Measurements from ENCODE around the gene BLVRA.
"Not testable (repeated sequence)": the region's sequence is repeated elsewhere in the genome, so short reads cannot be mapped to it uniquely, and the experiment has no call there.

The BLVRA gene, protein sequence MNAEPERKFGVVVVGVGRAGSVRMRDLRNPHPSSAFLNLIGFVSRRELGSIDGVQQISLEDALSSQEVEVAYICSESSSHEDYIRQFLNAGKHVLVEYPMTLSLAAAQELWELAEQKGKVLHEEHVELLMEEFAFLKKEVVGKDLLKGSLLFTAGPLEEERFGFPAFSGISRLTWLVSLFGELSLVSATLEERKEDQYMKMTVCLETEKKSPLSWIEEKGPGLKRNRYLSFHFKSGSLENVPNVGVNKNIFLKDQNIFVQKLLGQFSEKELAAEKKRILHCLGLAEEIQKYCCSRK

GRCh38 chr7:43758029-43758821, at the start of gene BLVRA:
TSS of gene BLVRA (plus strand) at chr7:43758680. CDS start at chr7:43771159, 12,479 bp downstream.
- DNase-seq, result peak; percentile 76
- in situ Hi-C loops (cut with HindIII; ENCODE audit: low pct_ligation_motif_present, low pct_unique_long_range_greater_than_20kb, low sequenced_read_pairs), result no loop called here

DNA sequence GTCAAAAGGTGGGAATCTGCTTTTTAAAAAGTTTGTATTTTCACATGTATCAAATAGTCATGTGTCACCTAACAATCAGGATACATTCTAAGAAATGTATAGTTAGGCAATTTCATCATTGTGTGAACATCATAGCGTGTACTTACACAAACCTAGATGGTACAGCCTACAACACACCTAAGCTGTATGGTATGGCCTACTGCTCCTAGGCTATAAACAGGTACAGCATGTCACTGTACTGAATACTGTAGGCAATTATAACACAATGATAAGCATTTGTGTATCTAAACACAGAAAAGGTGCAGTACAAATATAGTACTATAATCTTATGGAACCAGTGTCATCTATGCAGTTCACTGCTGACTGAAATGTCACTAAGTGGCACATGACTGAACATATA, 47.0 kb upstream of the BLVRA start:
- in situ Hi-C loops (cut with HindIII; ENCODE audit: low pct_ligation_motif_present, low pct_unique_long_range_greater_than_20kb, low sequenced_read_pairs), result loop anchor here (25.0 kb wide), 1 partner anchor 124 kb away; the partner anchor contains the start of gene STK17A
- DNase-seq, result no peak

GRCh38 chr7:43715966-43716365, 42.5 kb upstream of the BLVRA start:
- in situ Hi-C loops (cut with HindIII; ENCODE audit: low pct_ligation_motif_present, low pct_unique_long_range_greater_than_20kb, low sequenced_read_pairs), result loop anchor here (25.0 kb wide), 1 partner anchor 129 kb away; the partner anchor contains the start of gene STK17A
- not testable (repeated sequence) for DNase-seq

- in situ Hi-C loops (cut with HindIII; ENCODE audit: low pct_ligation_motif_present, low pct_unique_long_range_greater_than_20kb, low sequenced_read_pairs), result loop anchor here (25.0 kb wide), 1 partner anchor 129 kb away; the partner anchor contains the start of gene STK17A
- DNase-seq, result no peak
These were observed 41.9 kb upstream of the BLVRA start for GRCh38 chr7:43716598-43716997.

GRCh38 chr7:43721193-43721806, 37.2 kb upstream of the BLVRA start:
- DNase-seq, result peak; percentile 64
- in situ Hi-C loops (cut with HindIII; ENCODE audit: low pct_ligation_motif_present, low pct_unique_long_range_greater_than_20kb, low sequenced_read_pairs), result loop anchor here (25.0 kb wide), 1 partner anchor 134 kb away; the partner anchor contains the start of gene STK17A

GRCh38 chr7:43723007-43723341, 35.5 kb upstream of the BLVRA start:
- in situ Hi-C loops (cut with HindIII; ENCODE audit: low pct_ligation_motif_present, low pct_unique_long_range_greater_than_20kb, low sequenced_read_pairs), result loop anchor here (25.0 kb wide), 1 partner anchor 136 kb away; the partner anchor contains the start of gene STK17A
- no peak for DNase-seq

GRCh38 chr7:43725251-43725650, 33.2 kb upstream of the BLVRA start:
- DNase-seq, result no peak
- in situ Hi-C loops (cut with HindIII; ENCODE audit: low pct_ligation_motif_present, low pct_unique_long_range_greater_than_20kb, low sequenced_read_pairs), result no loop called here

DNA sequence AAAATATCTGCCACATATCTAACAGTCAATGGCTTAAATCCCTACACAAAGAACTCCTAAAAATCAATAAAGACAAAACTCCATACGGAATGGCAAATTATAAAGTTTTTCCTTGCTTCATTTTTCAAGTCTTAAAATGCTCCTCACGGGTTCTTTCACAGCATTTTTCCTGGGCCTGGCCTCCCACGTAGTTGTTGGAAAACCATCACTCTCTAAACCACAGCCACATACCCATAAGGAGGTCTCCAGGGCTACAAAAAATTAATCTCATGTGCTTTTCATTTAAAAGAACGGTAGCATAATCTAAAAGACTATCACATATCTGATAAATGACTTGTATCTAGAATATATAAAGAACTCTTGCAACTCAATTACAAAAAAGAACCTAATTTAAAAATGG, 32.0 kb upstream of the BLVRA start:
- in situ Hi-C loops (cut with HindIII; ENCODE audit: low pct_ligation_motif_present, low pct_unique_long_range_greater_than_20kb, low sequenced_read_pairs), result no loop called here
- DNase-seq, result no peak

DNA sequence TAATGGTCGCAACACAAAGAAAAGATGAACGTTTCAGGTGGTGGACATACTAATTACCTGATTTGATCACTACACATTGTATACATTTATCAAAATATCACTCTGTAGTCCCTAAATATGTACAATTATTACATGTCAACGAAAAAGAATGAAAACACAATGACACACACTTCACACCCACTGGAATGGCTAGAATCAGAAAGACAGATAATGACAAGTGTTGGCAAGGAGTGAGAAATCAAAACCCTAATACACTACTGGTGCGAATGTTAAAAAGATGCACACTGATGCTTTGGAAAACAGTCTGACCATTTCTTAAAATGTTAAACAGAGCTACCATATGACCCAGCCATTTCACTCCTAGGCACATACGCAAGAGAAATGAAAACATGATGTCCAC, 31.5 kb upstream of the BLVRA start:
- in situ Hi-C loops (cut with HindIII; ENCODE audit: low pct_ligation_motif_present, low pct_unique_long_range_greater_than_20kb, low sequenced_read_pairs), result no loop called here
- DNase-seq, result no peak

DNA sequence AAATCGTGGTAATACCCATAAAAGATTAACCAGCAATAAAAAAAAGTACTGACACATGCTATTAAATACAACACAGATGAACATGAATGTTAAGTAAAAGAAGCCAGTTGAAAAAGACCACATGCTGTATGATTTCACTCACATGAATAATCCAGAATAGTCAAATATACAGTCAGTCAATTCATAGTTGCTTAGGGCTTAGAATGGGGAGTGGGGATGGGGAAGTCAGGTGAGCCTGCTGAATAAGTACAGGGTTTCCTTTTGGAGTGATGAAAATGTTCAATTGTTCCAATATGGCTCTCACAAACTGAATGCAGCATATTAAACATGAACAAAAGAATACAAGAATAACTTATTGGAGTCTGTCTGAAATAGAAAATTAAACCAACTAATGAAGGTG, 31.0 kb upstream of the BLVRA start:
- DNase-seq, result no peak
- in situ Hi-C loops (cut with HindIII; ENCODE audit: low pct_ligation_motif_present, low pct_unique_long_range_greater_than_20kb, low sequenced_read_pairs), result no loop called here

- in situ Hi-C loops (cut with HindIII; ENCODE audit: low pct_ligation_motif_present, low pct_unique_long_range_greater_than_20kb, low sequenced_read_pairs), result no loop called here
These were observed 29.1 kb upstream of the BLVRA start, which contains the start of gene COA1 for GRCh38 chr7:43729214-43729923. TSS of gene COA1 (minus strand) at chr7:43729523. CDS start at chr7:43648614, 80,909 bp downstream.

DNA sequence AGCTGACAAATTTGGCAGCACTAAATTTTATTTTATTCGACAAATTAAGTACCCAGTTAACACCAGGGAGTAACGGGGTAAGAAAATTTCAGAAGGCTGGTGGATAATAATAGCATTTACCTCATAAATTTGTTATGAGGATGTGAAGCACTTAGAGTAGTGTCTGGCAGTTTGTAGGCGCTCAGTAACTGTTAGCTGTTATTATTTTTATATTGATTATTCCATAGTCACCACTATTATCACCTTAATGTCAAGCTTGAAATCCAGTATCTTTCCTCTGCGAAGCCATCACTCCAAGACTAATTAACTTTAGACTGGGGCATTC, 28.6 kb upstream of the BLVRA start:
- no peak for DNase-seq
- in situ Hi-C loops (cut with HindIII; ENCODE audit: low pct_ligation_motif_present, low pct_unique_long_range_greater_than_20kb, low sequenced_read_pairs), result no loop called here

More at GRCh38 chr7:43729214-43729923, 29.1 kb upstream of the BLVRA start, which contains the start of gene COA1:
- DNase-seq, result peak; percentile 96

- in situ Hi-C loops (cut with HindIII; ENCODE audit: low pct_ligation_motif_present, low pct_unique_long_range_greater_than_20kb, low sequenced_read_pairs), result not testable (repeated sequence)
These were observed 27.0 kb upstream of the BLVRA start for GRCh38 chr7:43731494-43731893.

DNA sequence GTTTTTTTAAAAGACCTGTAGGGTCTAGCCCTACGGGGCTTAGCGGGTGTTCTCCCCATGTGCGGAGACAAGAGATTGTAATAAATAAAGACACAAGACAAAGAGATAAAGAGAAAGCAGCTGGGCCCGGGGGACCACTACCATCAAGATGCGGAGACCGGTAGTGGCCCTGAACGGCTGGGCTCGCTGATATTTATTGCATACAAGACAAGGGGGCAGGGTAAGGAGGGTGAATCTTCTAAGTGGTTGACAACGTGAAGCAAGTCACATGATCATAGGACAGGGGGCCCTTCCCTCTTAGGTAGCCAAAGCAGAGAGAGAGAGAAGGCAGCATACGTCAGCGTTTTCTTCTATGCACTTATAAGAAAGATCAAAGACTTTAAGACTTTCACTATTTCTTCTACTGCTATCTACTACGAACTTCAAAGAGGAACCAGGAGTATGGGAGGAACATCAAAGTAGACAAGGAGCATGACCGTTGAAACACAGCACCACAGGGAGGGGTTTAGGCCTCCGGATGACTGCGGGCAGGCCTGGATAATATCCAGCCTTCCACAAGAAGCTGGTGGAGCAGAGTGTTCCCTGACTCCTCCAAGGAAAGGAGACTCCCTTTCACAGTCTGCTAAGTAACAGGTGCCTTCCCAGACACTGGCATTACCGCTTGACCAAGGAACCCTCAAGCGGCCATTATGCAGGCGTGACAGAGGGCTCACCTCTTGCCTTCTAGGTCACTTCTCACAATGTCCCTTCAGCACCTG, 23.7 kb upstream of the BLVRA start:
- in situ Hi-C loops (cut with HindIII; ENCODE audit: low pct_ligation_motif_present, low pct_unique_long_range_greater_than_20kb, low sequenced_read_pairs); DNase-seq: not testable (repeated sequence)

More at GRCh38 chr7:43731494-43731893, 27.0 kb upstream of the BLVRA start:
- peak; percentile 10 for DNase-seq

GRCh38 chr7:43735403-43735801, 23.1 kb upstream of the BLVRA start:
- no peak for DNase-seq
- in situ Hi-C loops (cut with HindIII; ENCODE audit: low pct_ligation_motif_present, low pct_unique_long_range_greater_than_20kb, low sequenced_read_pairs), result no loop called here

DNA sequence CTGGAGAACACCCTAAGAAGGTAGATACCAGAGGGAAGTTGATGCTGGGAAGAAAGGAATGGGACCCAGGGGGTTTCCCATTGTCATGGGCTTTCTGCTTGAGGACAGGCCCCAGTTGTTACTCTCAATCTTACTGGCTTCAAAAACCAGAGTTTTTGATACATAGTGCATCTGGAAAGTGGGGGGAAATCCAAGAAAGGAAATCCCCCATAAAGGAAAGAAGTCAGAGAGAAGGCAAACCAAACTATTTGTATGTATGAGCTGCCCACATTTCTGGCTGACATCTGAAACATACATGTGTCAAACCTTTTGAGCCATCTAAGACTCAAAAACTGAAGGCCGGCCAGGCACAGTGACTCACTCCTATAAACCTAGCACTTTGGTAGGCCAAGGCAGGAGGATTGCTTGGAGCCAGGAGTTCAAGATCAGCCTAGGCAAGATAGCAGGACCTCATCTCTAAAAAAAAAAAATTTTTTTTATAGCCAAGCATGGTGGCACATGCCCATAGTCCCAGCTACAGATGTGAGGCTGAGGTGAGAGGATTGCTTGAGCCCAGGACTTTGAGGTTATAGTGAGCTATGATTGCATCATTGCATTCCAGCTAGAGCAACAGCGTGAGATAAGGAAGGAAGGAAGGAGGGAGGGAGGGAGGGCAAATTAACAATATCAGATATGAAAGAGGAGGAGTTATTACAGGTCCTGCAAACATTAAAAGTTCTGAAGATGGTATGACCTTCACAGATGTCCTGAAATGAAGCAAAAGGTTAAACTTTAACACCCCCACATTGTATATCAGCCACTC, 22.5 kb upstream of the BLVRA start:
- no peak for DNase-seq
- in situ Hi-C loops (cut with HindIII; ENCODE audit: low pct_ligation_motif_present, low pct_unique_long_range_greater_than_20kb, low sequenced_read_pairs), result no loop called here

DNA sequence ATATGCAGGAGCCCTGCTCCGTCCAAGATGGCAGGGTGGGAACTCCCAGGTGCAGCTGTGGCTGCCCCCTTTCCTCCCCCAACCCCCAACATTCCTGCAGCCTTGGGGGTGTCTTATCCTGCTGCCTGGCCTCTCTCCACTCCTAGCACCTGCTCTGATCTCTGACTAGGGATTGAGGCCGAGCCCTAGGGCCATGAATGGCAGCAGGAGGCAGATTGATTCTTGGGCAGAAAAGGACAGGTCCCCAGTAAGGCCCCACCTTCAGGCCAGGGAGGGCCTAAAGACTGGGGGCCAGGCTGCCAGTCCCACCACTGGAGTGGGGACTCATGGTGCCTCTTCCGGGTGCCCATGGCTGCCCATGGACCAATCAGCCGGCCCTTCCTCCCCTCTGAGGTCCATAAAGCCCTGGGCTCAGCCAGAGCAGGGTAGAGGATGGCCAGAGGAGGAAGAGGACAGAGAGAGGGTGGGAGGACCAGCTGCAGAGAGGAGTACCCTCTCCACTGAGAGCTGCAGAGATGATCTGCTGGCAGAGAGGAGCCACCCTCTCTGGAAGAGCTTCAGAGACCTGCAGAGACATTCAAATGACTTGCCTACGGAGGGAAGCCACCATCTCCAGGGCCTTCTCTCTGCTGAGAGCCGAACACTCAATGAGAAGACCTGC, 20.9 kb upstream of the BLVRA start:
- in situ Hi-C loops (cut with HindIII; ENCODE audit: low pct_ligation_motif_present, low pct_unique_long_range_greater_than_20kb, low sequenced_read_pairs), result no loop called here
- no peak for DNase-seq

Measured in ACHN (cell line).